SK-N-SH treated with all-trans-retinoic acid at 6 μM for 48 hours (cell line): ENCODE data around the gene RPL36AL.

Experiments used
- ARNTL ChIP-seq: fragments of 450-650 bp; formaldehyde crosslinking; IDR thresholded peaks from 2 replicates; pipeline ENCODE4 v1.5.0; 2020; ENCODE audit warnings: low read depth, mild to moderate bottlenecking, moderate library complexity, borderline replicate concordance
- CREB5 ChIP-seq: fragments of 250-450 bp; sonication (Bioruptor Pico); IDR thresholded peaks from 2 replicates; pipeline ENCODE4 v1.5.1; 2020; ENCODE audit warnings: low read depth, mild to moderate bottlenecking, moderate library complexity
- PATZ1 ChIP-seq: fragments of 250-450 bp; sonication (Bioruptor Pico); IDR thresholded peaks from 2 replicates; pipeline ENCODE4 v1.8.0; 2020; ENCODE audit warnings: mild to moderate bottlenecking, moderate library complexity, borderline replicate concordance
- RARB ChIP-seq: fragments of 250-450 bp; sonication (Bioruptor Pico); IDR thresholded peaks from 2 replicates; pipeline ENCODE4 v1.8.0; 2021; ENCODE audit warnings: mild to moderate bottlenecking, moderate library complexity
- TCF4 ChIP-seq: fragments of 250-450 bp; sonication (Bioruptor Pico); IDR thresholded peaks from 2 replicates; pipeline ENCODE4 v1.8.0; 2021; ENCODE audit warnings: mild to moderate bottlenecking, moderate library complexity, borderline replicate concordance
- TOX ChIP-seq: fragments of 250-450 bp; sonication (Bioruptor Pico); IDR thresholded peaks from 2 replicates; pipeline ENCODE4 v1.8.0; 2021; ENCODE audit warnings: mild to moderate bottlenecking, moderate library complexity, borderline replicate concordance
- ZC3H10 ChIP-seq: fragments of 250-450 bp; sonication (Bioruptor Pico); IDR thresholded peaks from 2 replicates; pipeline ENCODE4 v1.5.1; 2021; ENCODE audit warnings: mild to moderate bottlenecking, moderate library complexity
- ZFP30 ChIP-seq: fragments of 450-650 bp; formaldehyde crosslinking; IDR thresholded peaks from 2 replicates; pipeline ENCODE4 v1.5.0; 2022; ENCODE audit warnings: mild to moderate bottlenecking, moderate library complexity
- TF ChIP-seq, protein P1 (sequence below): fragments of 250-450 bp; sonication (Bioruptor Pico); IDR thresholded peaks from 2 replicates; pipeline ENCODE4 v1.5.1; 2021; ENCODE audit warnings: mild to moderate bottlenecking, moderate library complexity

GRCh38 chr14:49581209-49582112 lies 39.0 kb downstream of the RPL36AL start:
- TF ChIP-seq PATZ1 (CRISPR knock-in tag) (no peak), ARNTL (CRISPR knock-in tag) (no peak), CREB5 (CRISPR knock-in tag) (no peak), TCF4 (CRISPR knock-in tag) (no peak), RARB (CRISPR knock-in tag) (no peak), ZFP30 (CRISPR knock-in tag) (no peak), ZC3H10 (CRISPR knock-in tag) (no peak), TOX (CRISPR knock-in tag) (no peak)
- TF ChIP-seq, protein P1, sequence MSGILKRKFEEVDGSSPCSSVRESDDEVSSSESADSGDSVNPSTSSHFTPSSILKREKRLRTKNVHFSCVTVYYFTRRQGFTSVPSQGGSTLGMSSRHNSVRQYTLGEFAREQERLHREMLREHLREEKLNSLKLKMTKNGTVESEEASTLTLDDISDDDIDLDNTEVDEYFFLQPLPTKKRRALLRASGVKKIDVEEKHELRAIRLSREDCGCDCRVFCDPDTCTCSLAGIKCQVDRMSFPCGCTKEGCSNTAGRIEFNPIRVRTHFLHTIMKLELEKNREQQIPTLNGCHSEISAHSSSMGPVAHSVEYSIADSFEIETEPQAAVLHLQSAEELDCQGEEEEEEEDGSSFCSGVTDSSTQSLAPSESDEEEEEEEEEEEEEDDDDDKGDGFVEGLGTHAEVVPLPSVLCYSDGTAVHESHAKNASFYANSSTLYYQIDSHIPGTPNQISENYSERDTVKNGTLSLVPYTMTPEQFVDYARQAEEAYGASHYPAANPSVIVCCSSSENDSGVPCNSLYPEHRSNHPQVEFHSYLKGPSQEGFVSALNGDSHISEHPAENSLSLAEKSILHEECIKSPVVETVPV (CRISPR knock-in tag) = no peak
